NCI-H345 treated with DMSO at 0.1 percent for 48 hours (cell line): ENCODE data around the gene AKAP10.
"Not testable (repeated sequence)": the region's sequence is repeated elsewhere in the genome, so short reads cannot be mapped to it uniquely, and the experiment has no call there.

ENCODE experiments used
- DNase-seq: peaks from one replicate; lab custom pipeline; 2025; ENCODE audit not compliant: unreplicated experiment; lab: John Stamatoyannopoulos, UW

AKAP10 gene

DNA sequence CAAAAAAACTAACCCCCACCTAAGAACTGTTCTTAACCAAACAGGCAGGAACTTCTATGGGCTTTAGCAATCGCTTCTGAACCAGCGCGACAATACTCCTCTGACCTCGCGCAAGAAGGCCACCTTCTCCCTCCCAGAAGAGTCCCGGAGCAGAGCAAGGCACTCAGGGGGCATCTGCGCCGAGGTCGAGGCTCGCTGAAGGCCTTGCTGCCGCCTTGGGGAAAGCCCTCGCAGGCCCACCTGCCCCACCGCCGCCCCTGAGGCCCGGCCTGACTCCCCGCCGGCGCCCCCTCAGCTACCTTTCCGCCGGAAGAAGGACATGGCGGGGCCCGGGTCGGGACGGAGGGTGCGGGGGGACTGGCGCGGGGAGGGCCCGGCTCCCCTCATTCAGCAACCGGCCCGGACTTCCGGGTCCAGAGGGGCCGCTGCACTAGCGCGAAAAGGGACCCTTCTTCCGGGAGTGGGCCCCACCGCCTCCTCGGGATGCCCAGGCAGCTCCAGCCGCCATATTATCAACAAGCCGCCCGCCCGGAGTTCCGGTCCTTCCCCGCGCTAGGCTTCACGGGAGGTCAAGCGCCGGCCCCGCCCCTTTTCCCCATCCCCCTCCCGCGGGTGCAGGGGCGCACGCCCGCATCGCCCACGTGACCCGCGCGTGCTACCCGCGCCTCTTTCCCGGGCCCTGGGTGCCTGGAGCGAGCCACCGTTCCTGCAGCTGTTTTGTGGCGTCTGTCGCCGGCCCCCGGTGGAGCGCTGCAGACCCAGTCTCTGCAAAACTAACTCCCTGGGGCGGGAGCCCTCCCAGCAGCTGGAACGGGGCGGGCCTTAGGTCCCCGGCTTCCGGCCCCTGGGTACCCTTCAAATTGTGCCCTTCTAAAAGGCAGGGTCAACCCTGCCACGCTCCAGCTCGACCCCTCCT is at the start of gene AKAP10:
TSS of gene AKAP10 (minus strand) at position 536 of the 916 bp plus-strand sequence. CDS start at position 387, 149 bp downstream.
- peak; percentile 32 for DNase-seq

DNA sequence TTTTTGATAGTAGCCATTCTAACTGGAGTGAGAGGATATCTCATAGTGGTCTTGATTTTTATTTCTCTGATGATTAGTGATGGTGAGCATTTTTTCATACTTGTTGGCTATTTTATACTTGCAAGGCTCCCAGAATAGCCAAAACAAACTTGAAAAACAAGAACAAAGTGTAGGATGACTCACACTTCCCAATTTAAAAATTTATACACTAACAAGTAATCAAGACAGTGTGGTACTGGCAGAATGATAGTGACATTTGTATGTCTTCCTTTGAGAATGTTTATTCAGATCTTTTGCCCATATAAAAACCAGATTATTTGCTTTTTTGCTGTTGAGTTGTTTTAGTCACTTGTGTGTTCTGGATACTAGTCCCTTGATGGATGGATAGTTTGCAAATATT is 49.3 kb upstream of the AKAP10 start:
- no peak for DNase-seq

DNA sequence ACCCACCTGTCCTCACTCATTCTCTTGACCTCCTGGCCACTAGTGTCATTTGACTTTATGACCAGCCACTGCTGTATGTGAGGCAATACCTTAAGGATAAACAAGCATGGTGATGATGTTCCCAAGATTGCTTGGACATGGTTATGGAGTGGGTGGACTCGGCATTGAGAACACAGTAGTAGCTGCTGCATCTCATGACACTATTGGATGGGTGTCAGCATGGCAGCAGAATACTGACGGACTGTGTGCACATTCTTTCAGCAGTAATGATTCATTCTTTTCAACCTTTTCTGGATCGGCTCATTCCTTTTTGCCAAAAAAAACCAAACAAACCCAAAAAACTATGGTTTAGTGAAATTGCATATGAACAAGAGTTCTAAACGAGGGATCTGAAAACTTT is 45.1 kb upstream of the AKAP10 start:
- DNase-seq = no peak

GRCh38 chr17:20016475-20016992 is 38.9 kb upstream of the AKAP10 start:
- not testable (repeated sequence) for DNase-seq

GRCh38 chr17:20012017-20012536 is 34.4 kb upstream of the AKAP10 start:
- no peak for DNase-seq

GRCh38 chr17:20010936-20011335 is 33.3 kb upstream of the AKAP10 start:
- DNase-seq = no peak

- peak; percentile 54 for DNase-seq
These were observed 32.7 kb upstream of the AKAP10 start for GRCh38 chr17:20010099-20010863.

GRCh38 chr17:20009302-20010098 is 31.9 kb upstream of the AKAP10 start, which contains the start of gene SPECC1:
Gene SPECC1, plus strand, starts transcription at chr17:20009359. Its CDS starts 87,293 bp downstream, at chr17:20096652.
- peak; percentile 10 for DNase-seq

- DNase-seq = peak; percentile 26
These were observed 31.3 kb upstream of the AKAP10 start for GRCh38 chr17:20009052-20009301.

DNA sequence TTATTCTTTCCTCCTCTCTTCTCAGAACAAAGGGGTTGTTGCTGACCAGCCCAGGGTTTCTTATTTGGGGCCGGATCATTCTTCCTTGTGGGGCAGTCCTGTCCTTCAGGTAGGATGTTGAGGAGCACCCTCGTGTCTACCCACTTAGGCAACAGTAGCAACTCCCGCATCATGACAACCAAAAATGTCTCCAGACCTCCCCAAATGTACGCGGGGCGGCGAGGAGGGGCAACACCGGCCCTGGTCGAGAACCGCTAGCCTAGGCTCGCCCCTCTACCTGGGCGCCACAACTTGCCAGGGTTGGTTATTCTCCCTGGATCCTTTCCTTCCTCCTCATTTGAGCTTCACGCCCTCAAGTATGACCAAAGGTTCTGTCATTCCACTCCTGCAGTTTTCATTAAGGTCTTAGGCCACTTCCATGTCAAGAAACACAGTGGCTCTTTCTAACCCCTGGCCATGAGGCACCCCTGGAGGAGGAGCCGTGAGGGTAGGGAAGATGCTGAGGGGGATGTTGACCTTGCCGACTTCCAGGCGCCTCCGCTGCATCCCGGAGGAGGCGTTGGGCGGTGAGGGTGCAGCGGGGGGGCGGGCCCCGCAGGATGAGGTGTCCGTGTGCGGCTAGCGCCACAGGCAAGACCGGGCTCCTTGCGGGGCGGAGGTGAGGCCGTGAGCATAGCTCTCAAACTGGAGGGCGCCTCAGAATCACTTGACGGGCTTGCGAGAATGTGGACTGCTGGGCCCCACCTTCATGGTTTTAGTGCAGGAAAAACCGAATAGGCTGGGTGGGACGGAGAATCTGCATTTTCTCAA is 30.8 kb upstream of the AKAP10 start:
- no peak for DNase-seq

DNA sequence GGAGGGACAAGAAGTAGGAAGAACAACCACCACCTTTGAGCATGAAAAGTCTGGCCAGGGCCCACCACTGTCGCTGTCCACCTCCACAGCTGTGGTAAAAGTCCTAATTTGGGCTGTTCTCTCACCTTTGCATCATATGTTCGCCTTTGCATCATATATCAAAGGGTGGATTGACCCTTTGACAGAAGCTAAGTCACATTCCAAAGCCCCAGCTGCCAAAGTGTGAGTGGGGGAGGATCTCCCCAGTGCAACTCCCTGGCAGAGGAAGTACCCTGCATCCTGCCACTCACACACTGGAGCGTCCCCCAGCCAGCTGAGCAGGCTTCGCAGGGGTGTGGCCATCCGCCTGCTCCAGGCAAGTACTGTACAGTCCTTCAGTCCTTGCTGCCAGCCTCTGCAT is 18.9 kb upstream of the AKAP10 start:
- DNase-seq = no peak

- no peak for DNase-seq
These were observed 18.5 kb upstream of the AKAP10 start for GRCh38 chr17:19996086-19996485.

DNA sequence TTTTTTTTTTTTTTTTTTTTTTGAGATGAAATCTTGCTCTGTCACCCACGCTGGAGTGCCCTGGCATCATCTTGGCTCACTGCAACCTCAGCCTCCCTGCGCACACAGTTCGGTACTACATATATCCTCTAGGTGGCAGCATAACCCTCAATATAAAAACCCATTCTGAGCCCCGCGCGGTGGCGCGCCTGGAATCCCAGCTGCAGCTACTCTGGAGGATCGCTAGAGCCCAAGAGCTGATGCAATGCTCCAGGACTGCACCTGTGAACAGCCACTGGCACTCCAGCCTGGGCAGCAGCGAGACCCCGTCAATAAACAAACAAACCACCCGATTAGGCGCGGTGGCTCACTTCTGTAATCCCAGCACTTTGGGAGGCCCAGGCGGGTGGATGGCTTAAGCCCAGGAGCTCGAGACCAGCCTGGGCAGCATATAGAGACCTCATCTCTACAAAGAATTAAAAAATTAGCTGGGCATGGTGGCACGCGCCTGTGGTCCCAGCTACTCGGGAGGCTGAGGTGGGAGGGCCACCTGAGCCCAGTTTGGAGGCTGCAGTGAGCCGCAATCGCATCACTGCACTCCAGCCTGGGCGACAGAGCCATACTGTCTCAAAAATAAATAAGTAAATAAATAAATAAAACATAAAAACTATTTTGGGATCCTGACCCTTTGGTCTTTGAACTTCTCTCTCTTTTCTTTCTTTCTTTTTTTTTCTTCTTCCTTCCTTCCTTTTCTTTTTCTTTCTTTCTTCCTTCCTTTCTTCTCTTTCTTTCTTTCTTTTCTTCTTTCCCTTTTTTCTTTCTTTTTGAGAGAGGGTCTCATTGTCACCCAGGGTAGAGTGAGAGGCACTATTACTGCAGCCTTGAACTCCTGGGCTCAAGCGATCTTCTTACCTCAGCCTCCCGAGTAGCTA is 15.4 kb upstream of the AKAP10 start:
- DNase-seq = peak; percentile 82

DNA sequence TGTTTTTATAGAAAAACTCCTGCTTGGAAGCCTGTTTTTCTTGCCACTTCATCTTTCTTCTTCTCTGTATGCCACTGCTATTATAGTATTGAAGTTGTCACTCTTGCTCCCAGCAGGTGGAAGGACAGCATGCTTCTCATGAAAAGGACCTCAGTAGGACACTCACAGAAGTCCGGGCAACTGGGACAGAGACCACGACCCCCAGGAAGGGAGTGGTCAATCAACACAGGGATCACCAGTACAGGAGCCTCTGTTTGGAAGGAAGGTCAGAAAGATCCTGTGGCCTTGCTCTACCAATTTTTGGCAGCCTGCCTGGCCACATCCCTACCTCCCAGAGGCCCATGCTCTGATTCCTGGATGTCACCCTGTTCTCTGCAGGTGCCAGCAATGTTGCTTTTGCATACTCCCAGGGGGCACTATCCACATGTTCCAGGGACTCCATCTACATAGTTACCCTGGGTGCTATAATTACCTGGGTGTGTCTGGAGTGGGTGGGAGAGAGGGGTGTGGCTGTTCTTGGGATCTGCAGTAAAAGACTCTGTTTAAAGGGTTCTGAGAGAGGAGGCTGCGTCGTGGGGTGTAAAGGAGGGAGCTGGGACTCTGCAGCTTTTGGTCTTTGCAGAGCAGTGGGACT is 13.7 kb upstream of the AKAP10 start:
- peak; percentile 33 for DNase-seq

- no peak for DNase-seq
These were observed 10.3 kb upstream of the AKAP10 start for GRCh38 chr17:19987897-19988296.

DNA sequence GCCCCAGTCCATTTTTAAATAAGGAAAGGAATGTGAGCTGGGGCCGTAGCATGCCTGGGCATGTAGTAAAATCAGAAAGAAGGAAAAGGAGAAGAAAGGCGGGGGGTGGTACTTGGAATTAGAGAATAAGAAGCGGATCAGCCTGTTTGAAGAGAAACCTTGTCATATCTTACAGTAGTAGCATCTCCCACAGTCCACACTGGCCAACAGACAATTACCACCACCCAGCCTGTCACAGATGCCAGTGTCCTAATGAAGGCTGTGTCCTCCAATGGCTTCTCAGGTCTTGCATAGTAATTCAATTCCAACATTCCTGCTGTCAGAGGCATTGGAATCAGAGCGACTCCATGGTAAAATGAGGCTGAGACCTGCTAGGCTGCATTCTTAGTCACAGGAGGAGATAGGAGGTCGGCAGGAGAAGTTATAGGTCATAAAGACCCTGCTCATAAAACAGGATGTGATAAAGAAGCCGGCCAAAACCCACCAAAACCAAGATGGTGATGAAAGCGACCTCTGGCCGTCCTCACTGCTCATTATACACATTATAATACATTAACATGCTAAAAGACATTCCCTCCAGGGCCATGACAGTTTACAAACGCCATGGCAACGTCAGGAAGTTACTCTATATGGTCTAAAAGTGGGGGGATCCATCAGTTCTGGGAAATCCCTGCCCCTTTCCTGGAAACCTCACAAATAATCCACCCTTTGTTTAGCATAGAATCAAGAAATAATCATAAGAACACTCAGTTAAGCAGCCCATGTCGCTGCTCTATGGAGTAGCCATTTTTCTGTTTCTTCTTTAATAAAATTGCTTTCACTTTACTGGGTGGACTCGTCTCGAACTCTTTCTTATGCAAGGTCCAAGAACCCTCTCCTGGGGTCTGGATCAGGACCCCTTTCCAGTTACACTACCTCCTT is 9.6 kb upstream of the AKAP10 start:
- no peak for DNase-seq

- DNase-seq = no peak
These were observed 2.5 kb upstream of the AKAP10 start for GRCh38 chr17:19979917-19980770.
